Measurements from ENCODE around the gene ELAVL4. TPM values are rescaled to one million over a fixed set of nuclear protein-coding genes. Genes with fewer than 3 reads are reported as not detected.

ELAVL4 gene
- total and polyA plus RNA-seq, 2 donors (not counting 3 experiments of a cell fraction or from before 2014, with no cell fraction given): not detected

DNA sequence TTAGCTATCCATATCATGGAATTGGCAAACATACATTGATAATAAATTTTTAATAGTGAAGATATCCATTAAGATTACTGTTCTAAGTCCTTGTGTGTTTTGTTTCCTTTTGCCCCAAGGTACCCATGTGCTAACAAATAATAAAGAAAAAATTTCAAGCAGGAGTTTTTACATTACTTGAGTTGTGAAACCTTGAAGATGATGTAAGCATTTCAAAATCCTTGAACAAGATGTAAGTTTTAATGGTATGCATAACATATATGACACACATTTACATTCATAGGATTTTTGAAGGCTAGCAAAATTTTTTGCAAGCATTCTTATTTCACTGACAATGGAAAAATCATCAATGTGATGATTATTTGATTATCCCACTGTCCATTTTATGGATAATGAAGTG lies 10.9 kb upstream of the ELAVL4 start:
- ChIA-PET CTCF (no interaction called here), POLR2A (no interaction called here)
- FAIRE-seq (no peak), DNase-seq (ENCODE audit: low read depth, low spot score) (no peak)
- Histone ChIP-seq H4K20me1 (replicated peaks; ENCODE audit: control insufficient read depth, extremely low read depth, insufficient read depth, low read length) (no peaks in the 10 kb centered on the region), H3K27me3 (ENCODE audit: control insufficient read depth in 2 of 2, insufficient read depth in 2 of 2, low read length in 2 of 2) (no peaks in the 10 kb centered on the region), H2AFZ (ENCODE audit: low read depth, low read length) (no peak overlapping the region), H3K4me3 (replicated peaks in 1 of 3; ENCODE audit: insufficient read depth in 1 of 3, low read depth in 1 of 3, low read length in 3 of 3) (no peak overlapping the region), H3K4me2 (ENCODE audit: insufficient read depth, low read length) (no peak overlapping the region), H3K9me3 (replicated peaks; ENCODE audit: control insufficient read depth, insufficient read depth, low read length) (no peaks in the 10 kb centered on the region), H3K27ac (ENCODE audit: insufficient read depth, low read depth, low read length) (no peak overlapping the region), H3K9me1 (replicated peaks; ENCODE audit: control insufficient read depth, extremely low read depth, insufficient read depth, low read length) (no peaks in the 10 kb centered on the region), H3K36me3 (ENCODE audit: control insufficient read depth in 2 of 2, extremely low read depth in 1 of 2, insufficient read depth in 2 of 2, low read length in 2 of 2) (no peaks in the 10 kb centered on the region), H3K79me2 (ENCODE audit: control insufficient read depth, insufficient read depth, low read length) (no peaks in the 10 kb centered on the region), H3K4me1 (ENCODE audit: control insufficient read depth, extremely low read depth, insufficient read depth, low read length) (no peaks in the 10 kb centered on the region), H3K9ac (replicated peaks; ENCODE audit: extremely low read depth, insufficient read depth, low read length) (no peak overlapping the region)
- TF ChIP-seq, protein P1, sequence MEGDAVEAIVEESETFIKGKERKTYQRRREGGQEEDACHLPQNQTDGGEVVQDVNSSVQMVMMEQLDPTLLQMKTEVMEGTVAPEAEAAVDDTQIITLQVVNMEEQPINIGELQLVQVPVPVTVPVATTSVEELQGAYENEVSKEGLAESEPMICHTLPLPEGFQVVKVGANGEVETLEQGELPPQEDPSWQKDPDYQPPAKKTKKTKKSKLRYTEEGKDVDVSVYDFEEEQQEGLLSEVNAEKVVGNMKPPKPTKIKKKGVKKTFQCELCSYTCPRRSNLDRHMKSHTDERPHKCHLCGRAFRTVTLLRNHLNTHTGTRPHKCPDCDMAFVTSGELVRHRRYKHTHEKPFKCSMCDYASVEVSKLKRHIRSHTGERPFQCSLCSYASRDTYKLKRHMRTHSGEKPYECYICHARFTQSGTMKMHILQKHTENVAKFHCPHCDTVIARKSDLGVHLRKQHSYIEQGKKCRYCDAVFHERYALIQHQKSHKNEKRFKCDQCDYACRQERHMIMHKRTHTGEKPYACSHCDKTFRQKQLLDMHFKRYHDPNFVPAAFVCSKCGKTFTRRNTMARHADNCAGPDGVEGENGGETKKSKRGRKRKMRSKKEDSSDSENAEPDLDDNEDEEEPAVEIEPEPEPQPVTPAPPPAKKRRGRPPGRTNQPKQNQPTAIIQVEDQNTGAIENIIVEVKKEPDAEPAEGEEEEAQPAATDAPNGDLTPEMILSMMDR (IDR thresholded peaks at IDR 0.05; ENCODE audit: extremely low read depth in 1 of 2, insufficient read depth in 1 of 2, low read depth in 1 of 2, low read length in 2 of 2): no peak
- TF ChIP-seq GATA2 (IDR thresholded peaks at IDR 0.05; ENCODE audit: insufficient read depth, insufficient read length, low read depth, low read length) (no peak), JUN (IDR thresholded peaks at IDR 0.05; ENCODE audit: borderline replicate concordance, insufficient read depth, insufficient read length, low read depth) (no peak), POLR2A (IDR thresholded peaks at IDR 0.05; ENCODE audit: low read depth, low read length) (no peak), MYC (IDR thresholded peaks at IDR 0.05; ENCODE audit: low read depth, low read length) (no peak), POLR2AphosphoS5 (IDR thresholded peaks at IDR 0.05; ENCODE audit: insufficient read depth, low read depth, low read length) (no peak), EZH2 (IDR thresholded peaks at IDR 0.05; ENCODE audit: borderline replicate concordance, low read depth, low read length, severe bottlenecking) (no peak), FOS (IDR thresholded peaks at IDR 0.05; ENCODE audit: borderline replicate concordance, insufficient read depth, low read length) (no peak)
- TF ChIP-seq, protein P2, sequence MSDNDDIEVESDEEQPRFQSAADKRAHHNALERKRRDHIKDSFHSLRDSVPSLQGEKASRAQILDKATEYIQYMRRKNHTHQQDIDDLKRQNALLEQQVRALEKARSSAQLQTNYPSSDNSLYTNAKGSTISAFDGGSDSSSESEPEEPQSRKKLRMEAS (IDR thresholded peaks at IDR 0.05; ENCODE audit: insufficient read depth, insufficient read length): no peak
- dilution Hi-C loops (cut with MboI; ENCODE audit: extremely low pct_ligation_motif_present, low sequenced_read_pairs): no loop called here
- BruUV-seq (replicated peaks): no TSS peak
- intact Hi-C loops (cut with micrococcal nuclease): no loop called here
